Measurements from ENCODE around the gene ELAC1.

Gene ELAC1

GRCh38 chr18:51006061-51006818 lies 38.4 kb downstream of the ELAC1 start:
- Mint-ChIP-seq H3K9me3 (peaks cover 20% of the 10 kb centered on the region), H3K27ac (no peak overlapping the region), H3K4me1 (peaks cover 6% of the 10 kb centered on the region), H3K36me3 (ENCODE audit: low read depth) (peaks cover 9% of the 10 kb centered on the region), H3K27me3 (ENCODE audit: low read depth) (no peaks in the 10 kb centered on the region), H3K4me3 (no peak overlapping the region)
- TF ChIP-seq CTCF (IDR thresholded peaks at IDR 0.05; ENCODE audit: unreplicated experiment in 3 of 3), result no peak

- H3K36me3 Mint-ChIP-seq (ENCODE audit: low read depth), result peaks cover under 1% of the 10 kb centered on the region
- H3K27me3 Mint-ChIP-seq (ENCODE audit: low read depth), result no peaks in the 10 kb centered on the region
- peaks cover 11% of the 10 kb centered on the region for H3K9me3 Mint-ChIP-seq
- no peak overlapping the region for H3K4me3 Mint-ChIP-seq
- H3K4me1 Mint-ChIP-seq, result peaks cover 11% of the 10 kb centered on the region
- no peak for TF ChIP-seq CTCF (IDR thresholded peaks at IDR 0.05; ENCODE audit: unreplicated experiment in 3 of 3)
- H3K27ac Mint-ChIP-seq, result no peak overlapping the region
Measured at GRCh38 chr18:51006948-51007789, 39.3 kb downstream of the ELAC1 start.

GRCh38 chr18:51007790-51008139 lies 39.9 kb downstream of the ELAC1 start:
- no peaks in the 10 kb centered on the region for H3K27me3 Mint-ChIP-seq (ENCODE audit: low read depth)
- H3K4me3 Mint-ChIP-seq, result no peak overlapping the region
- TF ChIP-seq CTCF (IDR thresholded peaks at IDR 0.05; ENCODE audit: unreplicated experiment in 3 of 3), result no peak
- no peak overlapping the region for H3K27ac Mint-ChIP-seq
- H3K36me3 Mint-ChIP-seq (ENCODE audit: low read depth), result no peaks in the 10 kb centered on the region
- peaks cover 11% of the 10 kb centered on the region for H3K4me1 Mint-ChIP-seq
- peaks cover 10% of the 10 kb centered on the region for H3K9me3 Mint-ChIP-seq

- H3K4me3 Mint-ChIP-seq, result no peak overlapping the region
- peaks cover 1% of the 10 kb centered on the region for H3K9me3 Mint-ChIP-seq
- no peak for TF ChIP-seq CTCF (IDR thresholded peaks at IDR 0.05; ENCODE audit: unreplicated experiment in 3 of 3)
- no peak overlapping the region for H3K27ac Mint-ChIP-seq
- no peaks in the 10 kb centered on the region for H3K36me3 Mint-ChIP-seq (ENCODE audit: low read depth)
- no peaks in the 10 kb centered on the region for H3K27me3 Mint-ChIP-seq (ENCODE audit: low read depth)
- H3K4me1 Mint-ChIP-seq, result peaks cover 11% of the 10 kb centered on the region
Measured at GRCh38 chr18:51009072-51009471, 41.2 kb downstream of the ELAC1 start.

GRCh38 chr18:51010218-51010617 lies 42.4 kb downstream of the ELAC1 start:
- no peaks in the 10 kb centered on the region for H3K27me3 Mint-ChIP-seq (ENCODE audit: low read depth)
- no peak overlapping the region for H3K27ac Mint-ChIP-seq
- peaks cover 3% of the 10 kb centered on the region for H3K36me3 Mint-ChIP-seq (ENCODE audit: low read depth)
- peaks cover 11% of the 10 kb centered on the region for H3K4me1 Mint-ChIP-seq
- no peak for TF ChIP-seq CTCF (IDR thresholded peaks at IDR 0.05; ENCODE audit: unreplicated experiment in 3 of 3)
- no peak overlapping the region for H3K4me3 Mint-ChIP-seq
- no peaks in the 10 kb centered on the region for H3K9me3 Mint-ChIP-seq
